NCI-H1105 treated with DMSO at 0.1 percent for 48 hours (cell line): Measurements from ENCODE around the gene SPATA31C1.
"Not testable (repeated sequence)": the region's sequence is repeated elsewhere in the genome, so short reads cannot be mapped to it uniquely, and the experiment has no call there.

Experiments used
- DNase-seq: peaks from one replicate; lab custom pipeline; 2025; lab: John Stamatoyannopoulos, UW

SPATA31C1 gene

DNA sequence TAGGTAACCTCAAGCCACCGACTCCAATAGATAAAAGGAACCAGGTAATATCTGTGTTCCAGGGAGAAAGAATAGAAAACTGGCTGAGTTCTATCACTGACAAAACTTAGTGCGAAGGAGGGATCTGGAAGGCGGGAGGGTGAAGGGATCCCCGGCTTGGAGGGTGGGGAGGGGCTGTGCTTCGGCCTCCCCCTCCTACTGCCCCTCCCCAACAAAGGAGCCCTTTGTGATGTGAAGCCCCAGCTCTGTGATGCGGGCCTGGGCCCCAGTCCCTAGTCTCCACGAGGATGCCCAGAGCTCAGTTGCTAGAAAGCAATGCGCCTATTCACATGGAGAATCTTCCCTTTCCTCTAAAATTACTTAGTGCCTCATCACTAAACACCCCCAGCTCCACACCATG is at the start of gene SPATA31C1:
Gene SPATA31C1, plus strand, starts transcription at position 301 of the 400 bp plus-strand sequence.
- not testable (repeated sequence) for DNase-seq

DNA sequence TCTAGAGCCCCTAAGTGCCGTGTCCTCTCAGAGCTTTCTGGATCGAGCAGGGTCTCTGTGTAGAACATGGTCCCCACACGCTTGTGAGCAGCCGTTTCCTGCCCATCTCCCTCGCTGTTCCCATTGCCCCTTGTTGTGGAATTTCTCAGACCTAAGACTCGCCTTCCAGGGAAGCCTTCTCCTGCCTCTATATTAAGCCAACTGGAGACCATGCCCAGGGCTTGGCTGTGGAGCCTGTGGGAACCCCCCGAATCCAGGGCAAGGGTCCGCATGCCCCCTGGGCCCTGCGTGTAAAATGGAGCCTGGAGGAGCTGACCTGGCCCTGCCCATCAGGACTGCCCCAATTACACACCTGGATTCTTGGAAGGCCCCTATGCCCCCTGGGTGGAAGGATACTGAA is 49.6 kb upstream of the SPATA31C1 start:
- DNase-seq, result no peak

DNA sequence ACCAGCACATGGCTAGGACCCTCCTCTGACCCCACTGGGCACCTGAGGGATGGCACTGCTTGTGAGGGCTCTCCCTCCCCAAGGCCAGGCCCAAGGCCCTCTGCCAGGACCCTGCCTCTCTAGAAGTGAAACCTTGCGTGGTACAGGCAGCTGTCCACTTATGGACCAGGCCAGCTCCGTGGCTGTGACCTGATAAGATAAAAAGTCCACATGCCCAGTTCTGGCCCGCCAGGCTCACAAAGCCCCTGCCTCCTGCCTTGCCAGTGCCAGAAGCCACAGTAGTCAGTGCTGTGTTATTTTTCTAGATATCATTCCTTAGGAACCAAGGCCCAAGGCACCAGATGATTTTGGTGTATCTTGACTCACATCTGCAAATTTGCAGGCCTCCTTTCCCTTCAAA is 49.1 kb upstream of the SPATA31C1 start:
- no peak for DNase-seq

DNA sequence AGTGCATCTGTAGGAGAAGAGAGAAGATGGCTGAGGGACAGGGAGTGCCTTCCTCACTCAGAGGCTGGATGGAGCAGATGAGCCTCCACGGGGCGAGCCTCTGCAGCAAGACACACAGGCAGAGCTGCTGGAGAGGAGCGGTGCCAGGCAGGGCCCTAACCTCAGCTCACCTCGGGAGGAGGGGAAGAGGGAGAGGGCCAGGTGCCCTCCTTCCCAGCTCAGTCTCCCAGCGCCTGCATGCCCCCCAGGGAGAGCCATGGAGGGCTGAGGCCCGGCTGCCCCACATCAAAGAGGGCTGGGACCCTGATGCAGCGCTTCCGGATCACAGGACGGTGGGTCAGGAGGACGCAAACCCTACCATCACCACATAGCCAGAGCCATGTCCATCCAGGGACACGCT is 48.7 kb upstream of the SPATA31C1 start:
- no peak for DNase-seq

DNA sequence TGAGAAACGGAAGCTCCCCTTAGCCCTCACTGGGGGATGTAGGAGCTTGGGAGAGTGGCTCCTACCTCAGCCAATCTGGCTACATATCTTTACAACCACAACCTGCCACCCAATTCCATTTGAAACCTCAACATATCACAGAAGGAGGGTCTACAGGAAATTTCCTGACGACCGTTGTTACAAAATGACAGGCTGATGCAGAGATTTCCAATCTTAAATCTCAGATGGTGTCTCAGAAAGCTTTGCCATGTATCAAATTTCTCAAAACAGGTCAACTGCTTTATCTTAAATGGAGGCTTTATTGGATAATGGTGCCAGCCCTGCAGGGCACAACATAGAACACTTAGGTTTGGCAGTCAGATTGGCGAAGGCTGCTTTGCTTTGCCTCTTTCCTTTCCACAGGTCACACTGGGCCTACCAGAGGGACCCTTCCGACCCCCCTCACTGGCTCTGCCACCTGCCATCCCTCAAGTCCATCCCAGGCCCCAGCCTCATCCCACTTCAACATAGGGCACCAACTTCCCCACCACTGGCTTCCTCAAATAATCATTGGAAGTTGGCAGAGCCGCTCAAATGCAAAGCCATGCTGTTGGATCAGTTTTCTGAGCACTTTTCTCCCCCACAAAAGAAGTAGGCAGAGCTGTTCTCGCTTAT is 46.2 kb upstream of the SPATA31C1 start:
- no peak for DNase-seq

DNA sequence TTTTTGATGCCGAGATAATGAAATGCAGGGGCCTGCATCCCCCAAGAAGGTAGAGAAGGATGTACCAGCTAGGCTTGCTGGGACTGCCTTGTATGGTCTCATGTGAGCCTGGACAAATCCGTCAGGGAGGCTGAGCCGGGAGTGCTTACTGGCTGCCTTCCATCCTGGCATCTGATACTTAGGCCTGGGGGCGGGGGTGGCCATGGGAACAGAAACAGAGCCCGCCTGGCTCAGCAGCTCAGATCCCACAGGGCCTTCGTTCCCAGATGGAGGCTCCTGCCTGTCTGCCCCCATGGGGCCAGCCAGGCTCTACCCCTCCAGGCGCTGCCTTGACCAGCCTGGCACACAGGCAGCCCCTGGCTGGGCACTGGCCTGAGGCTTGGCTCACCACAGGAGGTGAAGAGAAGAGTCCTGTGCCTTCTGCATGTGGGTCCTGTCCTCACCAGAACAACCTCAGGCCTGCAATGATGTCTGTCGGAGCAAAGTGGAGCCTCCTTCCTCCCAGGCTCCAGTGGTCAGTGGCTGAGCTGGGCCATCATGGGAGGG is 45.6 kb upstream of the SPATA31C1 start:
- no peak for DNase-seq

DNA sequence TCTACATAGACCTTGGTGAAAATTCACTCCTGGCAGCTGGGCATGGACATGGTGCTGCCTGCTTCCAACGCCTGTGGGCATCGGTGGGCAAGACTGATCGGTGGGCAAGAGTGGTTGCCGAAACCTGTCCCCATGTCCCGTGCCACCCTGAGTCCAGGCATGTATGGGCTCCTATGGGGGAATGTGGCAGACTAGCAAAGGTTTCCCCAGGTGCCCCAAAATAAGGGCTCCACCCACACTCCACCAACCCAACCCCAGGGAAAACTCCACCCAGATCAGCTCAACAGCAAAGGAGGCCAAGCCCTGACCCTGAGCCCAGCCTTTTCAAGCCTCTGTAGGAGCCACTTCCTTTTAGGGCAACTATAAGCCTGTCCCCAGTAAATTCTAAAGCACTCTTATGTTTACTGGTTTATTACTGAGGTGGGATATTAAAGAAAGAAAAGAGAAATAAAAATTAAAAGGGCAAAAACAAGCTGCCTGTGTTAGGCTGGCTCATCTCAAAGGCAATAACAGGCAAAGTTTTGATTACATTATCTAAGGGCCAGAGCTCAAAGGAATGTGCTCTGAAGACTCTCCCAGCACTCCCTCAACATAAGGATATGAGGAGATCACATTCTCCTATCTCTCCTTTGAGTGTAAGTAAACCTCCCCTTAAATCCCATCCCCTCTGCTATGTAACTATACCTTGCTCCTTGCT is 44.0 kb upstream of the SPATA31C1 start:
- DNase-seq, result no peak

DNA sequence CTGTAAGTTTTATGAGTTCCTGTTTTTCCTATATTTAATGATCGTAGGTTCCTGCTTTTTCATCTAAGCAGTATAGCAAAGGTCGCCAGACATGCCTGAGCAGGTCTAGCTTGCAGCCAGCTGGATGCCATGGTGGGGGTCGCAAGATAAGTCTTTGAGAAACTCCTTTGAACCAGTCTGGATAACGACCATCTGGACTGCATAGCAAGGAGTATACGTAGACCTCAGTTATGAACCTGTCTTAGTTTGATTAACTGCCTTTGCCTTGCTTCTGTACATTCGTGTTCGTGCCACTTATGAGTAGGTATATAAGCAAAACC is 43.5 kb upstream of the SPATA31C1 start:
- DNase-seq, result no peak

DNA sequence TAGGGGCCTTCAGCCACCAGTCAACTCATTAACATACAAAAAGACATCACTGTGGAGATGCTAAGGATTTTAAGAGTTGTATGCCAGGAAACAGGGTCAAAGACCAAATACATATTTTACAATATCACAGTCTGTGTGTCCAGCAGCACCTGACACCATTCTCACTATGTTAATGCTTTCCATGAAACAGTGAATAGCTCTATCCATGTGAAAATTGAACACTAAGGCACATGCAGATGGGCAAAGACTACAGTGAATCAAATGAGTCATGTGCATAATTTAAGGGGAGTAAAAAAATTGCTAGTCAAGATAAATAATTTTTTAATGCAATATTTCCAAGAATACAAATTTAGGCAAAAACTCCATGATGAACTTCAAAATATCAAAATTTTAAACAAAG is 42.7 kb upstream of the SPATA31C1 start:
- no peak for DNase-seq

DNA sequence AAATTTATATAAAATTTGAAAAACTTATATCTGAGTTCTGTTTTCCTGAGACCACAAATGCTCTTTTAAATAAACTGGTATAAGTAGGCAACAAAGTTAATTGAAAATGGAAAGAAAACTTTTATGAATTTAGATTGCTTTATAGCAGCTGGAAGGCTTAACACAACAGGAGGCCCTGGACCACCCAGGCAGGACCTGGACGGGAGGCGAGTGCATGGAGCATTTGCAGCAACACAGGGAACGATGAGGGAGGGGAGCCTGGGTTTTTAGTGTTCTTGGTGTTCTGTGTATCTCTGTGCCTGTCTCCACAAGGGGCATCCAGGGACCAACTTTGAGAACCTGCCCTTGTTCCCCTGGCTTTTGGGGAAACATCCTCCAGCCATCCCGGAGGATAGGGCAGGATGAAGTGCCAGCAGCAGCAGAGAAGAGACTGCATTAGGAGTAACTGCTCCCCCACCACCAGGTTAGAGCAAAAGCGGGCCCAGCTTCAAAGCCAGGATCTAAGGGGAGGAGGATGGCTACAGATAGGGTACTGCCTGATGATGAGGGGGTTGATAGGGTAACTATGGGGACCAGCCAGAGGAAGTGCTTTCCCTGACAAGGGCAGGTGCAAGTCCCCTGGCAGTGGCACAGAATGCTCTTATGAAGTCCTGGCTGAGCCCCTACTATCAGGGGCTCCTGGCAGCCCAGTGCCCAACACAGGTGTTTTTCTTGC is 41.8 kb upstream of the SPATA31C1 start:
- no peak for DNase-seq

DNA sequence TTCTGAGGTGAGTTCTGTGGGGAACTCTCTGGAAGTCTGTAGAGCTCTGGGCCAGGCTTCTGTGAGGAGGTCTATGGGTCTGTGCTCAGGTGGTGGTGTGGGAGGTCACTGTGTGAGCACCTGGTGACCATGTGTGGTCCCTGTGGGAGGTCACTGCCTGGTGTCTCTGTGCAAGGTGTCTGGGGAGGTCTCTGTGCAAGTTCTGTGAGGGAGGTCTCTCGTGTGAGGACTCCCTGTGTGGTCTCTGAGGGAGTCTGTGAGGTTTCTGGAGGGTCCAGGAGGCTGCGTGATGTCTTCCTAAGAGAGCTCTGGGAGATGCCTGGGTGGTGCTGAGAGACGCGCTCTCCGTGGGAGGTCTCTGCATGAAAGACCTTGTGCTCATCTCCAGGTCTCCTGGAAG is 41.1 kb upstream of the SPATA31C1 start:
- no peak for DNase-seq

DNA sequence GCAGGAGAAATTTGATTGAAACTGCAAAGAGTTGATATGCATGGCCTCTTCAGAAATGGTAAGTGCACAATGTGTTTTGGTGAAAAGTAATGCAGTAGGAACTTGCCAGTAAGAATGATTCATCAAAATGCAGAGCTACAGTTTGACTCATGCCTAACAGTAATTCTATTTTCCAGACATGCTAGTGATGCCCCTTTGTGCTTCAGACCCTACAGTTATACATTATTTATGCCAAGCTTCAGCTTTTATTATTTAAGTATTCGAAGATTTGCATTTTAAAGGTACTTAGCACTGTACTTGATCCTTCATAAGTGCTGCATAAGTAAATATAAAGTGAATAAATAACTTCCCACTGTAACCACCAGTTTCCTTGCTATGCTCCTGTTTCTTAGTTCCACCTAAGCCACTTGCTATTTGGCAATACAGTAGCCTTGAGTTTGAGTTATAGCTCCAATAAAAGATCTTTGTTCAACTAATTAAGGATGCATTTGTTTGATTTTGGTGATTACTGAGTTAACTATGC is 38.7 kb upstream of the SPATA31C1 start:
- no peak for DNase-seq

DNA sequence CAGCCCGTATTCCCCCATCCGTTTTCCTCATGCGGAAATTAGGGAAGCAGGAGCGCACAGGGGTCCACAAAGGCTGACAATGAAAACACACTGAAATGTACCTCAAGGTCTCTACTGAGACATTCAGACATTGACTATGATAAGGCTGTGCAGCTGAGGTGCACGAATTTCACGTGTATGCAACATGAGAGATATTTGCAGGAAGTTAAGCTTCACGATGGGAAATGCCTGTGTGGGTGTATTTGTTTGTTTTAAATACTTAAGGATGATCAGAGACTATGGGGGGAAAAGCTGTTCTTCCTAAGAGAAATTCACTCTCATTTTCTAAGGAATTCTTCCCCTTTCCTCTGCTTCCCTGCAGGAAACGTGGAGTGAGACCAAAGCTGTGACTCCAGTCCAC is 37.6 kb upstream of the SPATA31C1 start:
- no peak for DNase-seq

DNA sequence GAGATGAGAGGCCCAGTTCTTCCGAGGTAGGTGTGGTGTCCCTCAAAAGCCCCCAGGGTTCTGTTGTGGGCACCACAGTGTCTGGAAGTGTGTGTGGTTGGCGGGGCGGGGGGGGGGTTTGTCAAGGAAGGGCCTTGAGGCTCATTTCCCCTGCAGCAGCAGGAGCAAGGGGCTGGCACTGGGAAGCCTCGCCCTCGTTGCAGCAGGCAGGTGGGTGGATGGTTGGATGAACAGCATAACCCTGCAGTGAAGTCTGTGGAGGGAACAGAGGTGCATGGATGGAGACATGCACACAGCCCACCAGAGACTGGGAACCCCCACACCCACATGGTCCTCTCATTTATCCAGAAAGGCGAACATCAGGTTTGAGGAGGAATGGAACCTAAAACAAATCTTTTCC is 37.1 kb upstream of the SPATA31C1 start:
- no peak for DNase-seq

DNA sequence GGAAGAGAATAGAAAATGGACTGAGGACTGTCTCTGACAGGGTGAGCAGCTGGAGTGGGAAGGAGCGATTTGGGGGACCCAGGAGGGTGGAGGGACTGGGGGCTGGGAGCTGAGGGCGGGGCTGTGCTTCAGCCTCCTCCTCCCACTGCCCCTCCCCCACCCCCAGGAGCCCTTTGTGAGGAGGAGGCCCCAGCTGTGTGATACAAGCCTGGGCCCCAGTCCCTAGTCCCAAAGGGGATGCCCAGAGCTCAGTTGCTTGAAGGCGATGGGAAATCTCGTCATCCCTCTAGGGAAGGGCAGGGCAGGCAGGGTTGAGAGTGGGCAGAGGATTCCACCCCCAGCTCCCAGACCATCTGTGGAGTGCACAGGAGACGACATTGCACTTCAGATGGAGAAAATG is 35.1 kb upstream of the SPATA31C1 start, which contains the start of gene SPATA31E1:
Gene SPATA31E1, plus strand, starts transcription at position 251 of the 400 bp plus-strand sequence. Its CDS starts 15 bp downstream, at position 266.
- DNase-seq, result no peak

DNA sequence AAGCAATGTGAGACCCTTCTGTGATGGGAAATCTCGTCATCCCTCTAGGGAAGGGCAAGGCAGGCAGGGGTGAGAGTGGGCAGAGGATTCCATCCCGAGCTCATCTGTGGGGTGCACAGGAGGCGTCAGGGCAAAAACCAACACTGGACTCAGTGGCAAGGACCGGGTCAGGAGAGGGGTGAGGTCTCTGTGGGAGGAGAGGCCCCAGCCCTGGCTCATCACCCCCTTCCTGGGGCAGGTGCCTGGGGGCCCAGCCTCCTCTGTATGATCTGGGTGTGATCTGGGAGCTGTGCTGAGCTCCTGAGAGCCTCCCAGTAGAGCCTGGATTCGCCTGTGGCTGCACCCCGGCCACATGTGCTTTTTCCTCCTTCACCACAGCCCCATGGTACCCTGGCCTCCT is 34.5 kb upstream of the SPATA31C1 start:
- DNase-seq, result no peak

DNA sequence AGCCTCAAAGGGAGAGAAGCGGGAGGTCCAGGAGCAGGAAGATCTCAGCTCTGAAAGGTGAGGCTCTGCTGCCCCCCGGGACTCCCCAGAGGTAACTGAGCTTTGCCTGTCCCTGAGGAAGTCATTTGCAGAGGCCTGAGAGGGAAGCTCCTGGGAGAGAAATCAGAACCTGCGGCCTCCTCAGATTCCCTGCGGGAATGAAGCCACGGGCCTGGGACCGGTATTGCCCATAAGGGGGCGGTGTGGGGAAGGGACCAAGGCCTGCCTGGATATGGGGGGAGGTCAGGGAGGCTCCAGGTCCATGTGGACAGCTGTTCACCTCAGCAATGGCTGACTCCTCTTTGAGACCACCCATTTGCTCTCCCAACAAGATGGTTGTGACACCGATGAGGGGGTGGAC is 33.8 kb upstream of the SPATA31C1 start:
- no peak for DNase-seq

DNA sequence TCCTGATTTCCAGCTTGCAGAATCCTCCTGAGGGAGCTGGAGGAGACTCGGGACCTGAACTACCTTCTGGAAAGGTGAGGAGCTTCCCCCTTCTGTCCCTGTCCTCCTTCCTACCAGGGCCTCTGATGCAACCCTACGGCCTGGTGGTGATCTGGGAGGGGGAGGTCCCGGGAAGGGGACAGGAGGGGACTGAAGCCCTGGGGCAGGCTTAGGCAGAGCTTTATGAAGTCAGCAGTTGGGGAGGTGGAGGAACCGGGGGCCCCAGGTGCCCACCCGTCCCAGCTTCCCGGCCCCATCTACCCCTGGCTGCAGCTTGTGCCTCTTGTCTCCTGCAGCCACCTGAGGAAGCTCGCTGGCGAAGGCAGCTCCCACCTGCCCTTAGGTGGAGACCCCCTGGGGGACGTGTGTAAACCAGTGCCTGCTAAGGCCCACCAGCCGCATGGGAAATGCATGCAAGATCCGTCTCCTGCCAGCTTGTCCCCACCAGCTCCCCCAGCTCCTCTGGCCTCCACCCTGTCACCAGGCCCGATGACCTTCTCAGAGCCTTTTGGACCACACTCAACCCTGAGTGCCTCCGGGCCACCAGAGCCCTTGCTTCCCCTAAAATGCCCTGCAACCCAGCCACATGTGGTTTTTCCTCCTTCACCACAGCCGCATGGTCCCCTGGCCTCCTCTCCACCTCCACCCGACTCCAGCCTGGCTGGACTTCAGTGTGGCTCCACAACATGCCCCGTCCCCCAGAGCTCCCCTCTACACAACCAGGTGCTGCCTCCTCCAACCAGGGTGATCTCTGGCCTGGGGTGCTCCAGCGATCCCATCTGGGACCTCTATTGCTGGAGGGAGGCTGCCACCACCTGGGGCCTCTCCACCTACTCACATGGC is 32.9 kb upstream of the SPATA31C1 start:
- DNase-seq, result no peak

DNA sequence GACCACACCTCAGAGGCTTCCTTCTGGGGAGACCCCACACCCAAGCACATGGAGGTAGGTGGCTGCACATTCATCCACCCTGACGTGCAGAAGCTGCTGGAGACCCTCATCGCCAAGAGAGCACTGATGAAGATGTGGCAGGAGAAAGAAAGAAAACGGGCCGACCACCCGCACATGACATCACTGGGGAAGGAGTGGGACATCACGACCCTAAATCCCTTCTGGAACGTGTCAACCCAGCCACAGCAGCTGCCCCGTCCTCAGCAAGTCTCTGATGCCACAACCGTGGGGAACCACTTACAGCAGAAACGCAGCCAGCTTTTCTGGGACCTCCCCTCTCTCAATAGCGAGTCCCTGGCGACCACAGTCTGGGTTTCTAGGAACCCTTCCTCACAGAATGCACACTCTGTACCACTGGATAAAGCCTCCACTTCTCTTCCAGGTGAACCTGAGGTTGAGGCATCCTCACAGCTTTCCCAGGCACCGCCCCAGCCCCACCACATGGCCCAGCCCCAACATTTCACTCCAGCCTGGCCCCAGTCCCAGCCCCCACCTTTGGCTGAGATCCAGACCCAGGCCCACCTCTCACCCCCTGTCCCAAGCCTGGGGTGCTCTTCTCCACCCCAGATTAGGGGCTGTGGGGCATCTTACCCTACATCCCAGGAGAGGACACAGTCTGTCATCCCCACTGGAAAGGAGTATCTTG is 32.1 kb upstream of the SPATA31C1 start:
- DNase-seq, result no peak

DNA sequence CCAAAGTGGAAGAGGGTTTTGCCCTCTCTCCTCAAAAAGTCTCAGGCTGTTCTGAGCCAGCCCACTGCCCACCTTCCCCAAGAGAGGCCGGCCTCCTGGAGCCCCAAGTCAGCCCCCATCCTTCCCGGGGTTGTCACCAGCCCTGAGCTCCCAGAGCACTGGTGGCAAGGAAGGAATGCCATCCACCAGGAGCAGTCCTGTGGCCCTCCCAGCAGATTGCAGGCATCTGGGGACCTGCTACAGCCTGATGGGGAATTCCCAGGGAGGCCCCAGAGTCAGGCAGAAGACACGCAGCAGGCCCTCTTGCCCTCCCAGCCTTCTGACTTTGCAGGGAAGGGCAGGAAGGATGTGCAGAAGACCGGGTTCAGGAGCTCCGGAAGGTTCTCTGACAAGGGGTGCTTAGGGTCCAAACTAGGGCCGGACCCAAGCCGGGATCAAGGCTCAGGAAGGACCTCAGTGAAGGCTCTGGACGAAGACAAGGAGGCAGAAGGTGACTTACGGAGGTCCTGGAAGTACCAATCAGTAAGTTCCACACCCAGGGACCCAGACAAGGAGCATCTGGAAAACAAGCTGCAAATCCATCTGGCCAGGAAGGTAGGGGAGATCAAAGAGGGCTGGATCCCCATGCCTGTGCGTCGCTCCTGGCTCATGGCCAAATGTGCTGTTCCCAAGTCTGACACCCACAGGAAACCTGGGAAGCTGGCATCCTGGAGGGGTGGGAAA is 31.4 kb upstream of the SPATA31C1 start:
- DNase-seq, result no peak
